Gastrocnemius medialis (tissue), 4 donors: ENCODE measurements around the gene CPED1. TPM values are rescaled to one million over a fixed set of nuclear protein-coding genes. Genes with fewer than 3 reads are reported as not detected.
A peak's percentile ranks its signal among the peaks of the same experiment; 100 is the strongest.

Experiments used
- ATAC-seq, 2 donors: fragments of 150-250 bp; one replicate each; pipeline ENCODE4 v1.9.1; 2016
- DNase-seq, 2 donors: peaks; one replicate each; pipeline ENCODE4 v3.0.0-alpha.2; 2019
- H3K27ac ChIP-seq, 4 donors: fragments of 200-600 bp; sonication (generic); 1 replicate in 1 of 4; 2 replicates in 3 of 4; pipeline ENCODE4 v1.5.1; 2016 to 2018; ENCODE audit warnings: mild to moderate bottlenecking in 2 of 4, moderate library complexity in 1 of 4
- H3K27me3 ChIP-seq, 3 donors: fragments of 200-600 bp; sonication (generic) in 2 of 3; 1 replicate in 1 of 3; 2 replicates in 2 of 3; pipeline versions ENCODE4 v1.5.1 to v1.6.0; 2016 to 2019; ENCODE audit warnings: mild to moderate bottlenecking in 1 of 3, moderate library complexity in 1 of 3
- H3K36me3 ChIP-seq, 2 donors: fragments of 200-600 bp; sonication (generic) in 1 of 2; one replicate each; pipeline ENCODE4 v1.5.1; 2017 to 2018
- H3K4me1 ChIP-seq, 2 donors: fragments of 200-600 bp; sonication (generic) in 1 of 2; one replicate each; pipeline ENCODE4 v1.5.1; 2016 to 2017; ENCODE audit warnings: mild to moderate bottlenecking in 2 of 2
- H3K4me3 ChIP-seq, 4 donors: fragments of 200-600 bp; sonication (generic) in 3 of 4; 1 replicate in 1 of 4; 2 replicates in 3 of 4; pipeline ENCODE4 v1.5.1; 2016 to 2019; ENCODE audit warnings: mild to moderate bottlenecking in 2 of 4
- H3K9me3 ChIP-seq, 3 donors: fragments of 200-600 bp; sonication (generic) in 2 of 3; 1 replicate in 1 of 3; 2 replicates in 2 of 3; pipeline ENCODE4 v1.5.1; 2016 to 2019
- POLR2A ChIP-seq, 2 donors: fragments of 450-650 bp; IDR thresholded peaks; one replicate each; pipeline ENCODE4 v1.6.1; 2017; ENCODE audit warnings: antibody characterized with exemption in 2 of 2, mild to moderate bottlenecking in 2 of 2, moderate library complexity in 2 of 2
- in situ Hi-C, 4 donors: fragments of 200-750 bp; cut with MboI; loops; one replicate each; pipeline versions ENCODE4 v1.15.0 to v1.8.0; 2017; ENCODE audit warnings: low sequenced_read_pairs in 4 of 4
- intact Hi-C: fragments of 100-400 bp; cut with DNase I; formaldehyde crosslinking; loops from one replicate; pipeline ENCODE4 v1.15.1; 2023; ENCODE audit warnings: low total_unique reads
- total RNA-seq, 4 donors: library from RNA; depleted of rRNA; stranded (reverse); fragments of >200 nt; gene quantifications; one replicate each; pipeline versions ENCODE4 v1.1.0 to v1.2.3, GENCODE V29; 2016
- TF ChIP-seq, protein P1 (sequence below), 5 experiments: fragments of 450-650 bp in 3 of 5; fragments of 200-600 bp in 2 of 5; sonication (generic) in 2 of 5; IDR thresholded peaks in 4 of 5; conservative IDR thresholded peaks in 1 of 5; 1 replicate in 4 of 5; 2 replicates in 1 of 5; pipeline ENCODE4 v1.5.1; 2016 to 2019; ENCODE audit warnings: antibody characterized with exemption in 5 of 5, mild to moderate bottlenecking in 3 of 5, moderate library complexity in 3 of 5

The CPED1 gene
- total RNA-seq, 4 donors from 2014 or later = 4.8 to 35.5 (median 34.1) TPM

DNA sequence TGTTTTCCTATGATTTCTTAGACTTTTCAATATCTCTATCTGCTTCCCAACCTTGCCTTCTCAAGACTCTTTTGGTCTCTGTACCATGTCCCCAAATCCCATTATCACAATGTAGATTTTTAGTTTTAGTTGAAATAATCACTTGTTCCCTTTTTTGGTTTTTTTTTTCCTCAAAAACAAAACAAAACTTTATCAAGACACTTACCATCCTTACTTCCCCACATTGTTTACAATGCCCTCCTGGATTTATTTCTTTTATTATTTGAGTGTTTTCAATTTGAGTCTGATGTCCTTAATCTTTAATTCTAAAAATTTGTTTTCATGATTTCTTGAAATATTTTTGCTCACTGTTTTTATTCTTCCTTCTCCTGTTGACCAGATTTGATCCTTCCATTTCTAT is 112.6 kb downstream of the CPED1 start:
- TF ChIP-seq, protein P1, sequence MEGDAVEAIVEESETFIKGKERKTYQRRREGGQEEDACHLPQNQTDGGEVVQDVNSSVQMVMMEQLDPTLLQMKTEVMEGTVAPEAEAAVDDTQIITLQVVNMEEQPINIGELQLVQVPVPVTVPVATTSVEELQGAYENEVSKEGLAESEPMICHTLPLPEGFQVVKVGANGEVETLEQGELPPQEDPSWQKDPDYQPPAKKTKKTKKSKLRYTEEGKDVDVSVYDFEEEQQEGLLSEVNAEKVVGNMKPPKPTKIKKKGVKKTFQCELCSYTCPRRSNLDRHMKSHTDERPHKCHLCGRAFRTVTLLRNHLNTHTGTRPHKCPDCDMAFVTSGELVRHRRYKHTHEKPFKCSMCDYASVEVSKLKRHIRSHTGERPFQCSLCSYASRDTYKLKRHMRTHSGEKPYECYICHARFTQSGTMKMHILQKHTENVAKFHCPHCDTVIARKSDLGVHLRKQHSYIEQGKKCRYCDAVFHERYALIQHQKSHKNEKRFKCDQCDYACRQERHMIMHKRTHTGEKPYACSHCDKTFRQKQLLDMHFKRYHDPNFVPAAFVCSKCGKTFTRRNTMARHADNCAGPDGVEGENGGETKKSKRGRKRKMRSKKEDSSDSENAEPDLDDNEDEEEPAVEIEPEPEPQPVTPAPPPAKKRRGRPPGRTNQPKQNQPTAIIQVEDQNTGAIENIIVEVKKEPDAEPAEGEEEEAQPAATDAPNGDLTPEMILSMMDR (IDR thresholded peaks at IDR 0.05 in 4 of 5, conservative IDR thresholded peaks at IDR 0.05 in 1 of 5) = no peak
- no peak for TF ChIP-seq POLR2A (IDR thresholded peaks at IDR 0.05)
- H3K36me3 ChIP-seq = peaks cover 0 to 32% of the 10 kb centered on the region in 2 donors
- no peaks in the 10 kb centered on the region for H3K27me3 ChIP-seq
- in situ Hi-C loops (loop anchor here in 3 of 4 donors (10.0 to 25.0 kb wide), 3 partner anchors 116 to 296 kb away; partner anchors contain the start of gene CPED1 (in 1 of the 3)), intact Hi-C loops (no loop called here)
- no peak for DNase-seq
- H3K9me3 ChIP-seq = no peaks in the 10 kb centered on the region
- H3K27ac ChIP-seq = peak overlapping the region in 2 of 4 donors; percentile 21 to 63
- ATAC-seq = no peak
- H3K4me1 ChIP-seq = peaks cover 22 to 30% of the 10 kb centered on the region in 2 donors
- H3K4me3 ChIP-seq = no peak overlapping the region

DNA sequence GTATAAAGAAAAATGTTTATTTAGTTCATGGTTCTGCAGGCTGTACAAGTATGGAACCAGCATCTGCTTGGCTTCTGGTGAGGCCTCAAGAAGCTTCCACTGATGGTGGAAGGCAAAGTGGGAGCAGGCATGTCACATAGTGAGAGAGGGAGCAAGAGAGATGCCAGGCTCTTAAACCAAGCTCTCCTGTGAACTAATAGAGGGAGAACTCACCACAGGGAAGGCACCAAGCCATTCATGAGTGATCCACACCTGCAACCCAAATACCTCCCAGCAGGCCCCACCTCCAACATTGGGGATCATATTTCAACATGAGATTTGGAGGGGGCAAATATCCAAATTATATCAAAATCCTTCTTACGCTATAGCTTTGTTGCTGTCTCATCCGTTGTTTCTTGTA is 113.1 kb downstream of the CPED1 start:
- in situ Hi-C loops (loop anchor here in 3 of 4 donors (10.0 to 25.0 kb wide), 3 partner anchors 117 to 297 kb away; partner anchors contain the start of gene CPED1 (in 1 of the 3)), intact Hi-C loops (no loop called here)
- ATAC-seq (no peak), DNase-seq (no peak)
- peak overlapping the region in 3 of 4 donors; percentile 21 to 63 (median 32) for H3K27ac ChIP-seq
- no peaks in the 10 kb centered on the region for H3K9me3 ChIP-seq
- H3K27me3 ChIP-seq = no peaks in the 10 kb centered on the region
- H3K4me3 ChIP-seq = no peak overlapping the region
- H3K4me1 ChIP-seq = peaks cover 22 to 28% of the 10 kb centered on the region in 2 donors
- TF ChIP-seq, protein P1 (IDR thresholded peaks at IDR 0.05 in 4 of 5, conservative IDR thresholded peaks at IDR 0.05 in 1 of 5) = no peak
- no peak for TF ChIP-seq POLR2A (IDR thresholded peaks at IDR 0.05)
- peaks cover 0 to 32% of the 10 kb centered on the region in 2 donors for H3K36me3 ChIP-seq

DNA sequence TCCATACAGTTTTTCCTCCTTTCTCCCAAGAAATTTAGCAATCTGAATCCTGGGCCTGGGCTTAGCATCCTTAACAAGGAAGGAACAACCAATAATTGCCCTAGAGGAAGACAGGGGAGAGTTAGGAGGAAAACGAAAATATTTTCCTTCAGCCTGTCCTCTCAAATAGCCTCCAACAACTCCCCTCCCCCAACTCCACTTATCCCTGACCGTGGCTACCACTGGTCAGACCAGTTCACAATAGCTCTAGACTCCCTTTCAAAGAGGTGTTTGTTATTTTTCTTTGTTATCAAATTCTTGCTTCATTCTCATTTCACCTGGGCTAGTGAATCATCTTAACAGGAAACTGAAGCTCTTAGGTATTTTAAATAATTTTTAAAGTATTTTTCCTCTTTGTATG is 114.1 kb downstream of the CPED1 start:
- no peaks in the 10 kb centered on the region for H3K9me3 ChIP-seq
- H3K4me3 ChIP-seq = no peak overlapping the region
- H3K27me3 ChIP-seq = no peaks in the 10 kb centered on the region
- DNase-seq (no peak), ATAC-seq (peak in 1 of 2 donors; percentile 40)
- TF ChIP-seq POLR2A (IDR thresholded peaks at IDR 0.05) = no peak
- TF ChIP-seq, protein P1 (IDR thresholded peaks at IDR 0.05 in 4 of 5, conservative IDR thresholded peaks at IDR 0.05 in 1 of 5) = no peak
- H3K4me1 ChIP-seq = peaks cover 27 to 28% of the 10 kb centered on the region in 2 donors
- H3K36me3 ChIP-seq = peaks cover 0 to 32% of the 10 kb centered on the region in 2 donors
- in situ Hi-C loops = loop anchor here in 3 of 4 donors (10.0 to 25.0 kb wide), 3 partner anchors 118 to 298 kb away; partner anchors contain the start of gene CPED1 (in 1 of the 3)
- intact Hi-C loops = no loop called here
- H3K27ac ChIP-seq = peak overlapping the region; percentile 38 to 63 (median 56)

DNA sequence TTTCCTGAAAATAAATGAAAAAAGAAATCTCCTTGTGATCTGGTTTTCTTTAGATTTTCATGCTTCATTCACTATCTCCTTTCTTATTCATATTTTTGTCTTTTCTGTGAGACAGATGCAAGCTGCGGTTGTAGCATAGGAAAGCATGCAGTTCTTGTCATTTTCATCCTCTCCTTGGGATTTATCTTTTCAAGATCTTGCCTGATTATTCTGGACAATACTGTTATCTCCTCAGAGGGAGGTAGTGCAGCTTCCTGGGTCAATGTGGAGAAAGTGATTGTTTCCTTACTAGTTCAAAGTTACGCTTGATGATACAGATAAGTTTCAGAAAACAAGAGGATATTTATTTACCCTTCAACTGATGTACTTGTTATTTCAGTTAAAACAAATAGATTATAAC is 114.6 kb downstream of the CPED1 start:
- Histone ChIP-seq H3K9me3 (no peaks in the 10 kb centered on the region), H3K4me3 (no peak overlapping the region), H3K27me3 (no peaks in the 10 kb centered on the region), H3K27ac (peak overlapping the region; percentile 38 to 63 (median 56)), H3K36me3 (peaks cover 0 to 32% of the 10 kb centered on the region in 2 donors), H3K4me1 (peaks cover 28 to 29% of the 10 kb centered on the region in 2 donors)
- intact Hi-C loops = no loop called here
- in situ Hi-C loops = loop anchor here in 3 of 4 donors (10.0 to 25.0 kb wide), 3 partner anchors 118 to 298 kb away; partner anchors contain the start of gene CPED1 (in 1 of the 3)
- TF ChIP-seq POLR2A (IDR thresholded peaks at IDR 0.05) = no peak
- TF ChIP-seq, protein P1 (IDR thresholded peaks at IDR 0.05 in 4 of 5, conservative IDR thresholded peaks at IDR 0.05 in 1 of 5) = no peak
- DNase-seq (no peak), ATAC-seq (no peak)
